HL-60 (cell line): ENCODE measurements around the gene LST1.

Experiments
- DNase-seq, 2 experiments: peaks; one replicate each; pipeline ENCODE4 v3.0.0-alpha.2; 2010 to 2020; ENCODE audit warnings: low read depth in 1 of 2, low spot score in 1 of 2
- H3K27ac ChIP-seq: fragments of 250-450 bp; sonication (Bioruptor Pico); replicated peaks from 2 replicates; pipeline ENCODE4 v1.5.1; 2020; ENCODE audit warnings: mild to moderate bottlenecking, moderate library complexity
- H3K27me3 ChIP-seq: fragments of 250-450 bp; sonication (Bioruptor Pico); 2 replicates; pipeline ENCODE4 v1.5.1; 2021; ENCODE audit warnings: mild to moderate bottlenecking, moderate library complexity; ENCODE audit not compliant: insufficient read depth, poor library complexity, severe bottlenecking
- H3K4me3 ChIP-seq: replicated peaks from 2 replicates; pipeline ENCODE4 v1.5.1; 2011; ENCODE audit warnings: mild to moderate bottlenecking, control low read depth, low read length; ENCODE audit not compliant: insufficient read depth
- GABPA ChIP-seq: IDR thresholded peaks from 2 replicates; pipeline ENCODE4 v1.6.1; 2012; ENCODE audit warnings: low read depth
- POLR2AphosphoS5 ChIP-seq: IDR thresholded peaks from 2 replicates; pipeline ENCODE4 v1.6.1; 2012; ENCODE audit warnings: low read depth
- REST ChIP-seq: IDR thresholded peaks from 2 replicates; pipeline ENCODE4 v1.6.1; 2012; ENCODE audit warnings: low read depth; ENCODE audit not compliant: insufficient replicate concordance
- SPI1 ChIP-seq: IDR thresholded peaks from 2 replicates; pipeline ENCODE4 v1.6.1; 2012; ENCODE audit warnings: low read depth, mild to moderate bottlenecking, borderline replicate concordance
- TF ChIP-seq, protein P1 (sequence below): IDR thresholded peaks from one replicate; pipeline ENCODE4 v1.5.1; 2011; ENCODE audit warnings: low read length, control low read depth, inconsistent platforms; ENCODE audit not compliant: insufficient read depth

LST1 gene

DNA sequence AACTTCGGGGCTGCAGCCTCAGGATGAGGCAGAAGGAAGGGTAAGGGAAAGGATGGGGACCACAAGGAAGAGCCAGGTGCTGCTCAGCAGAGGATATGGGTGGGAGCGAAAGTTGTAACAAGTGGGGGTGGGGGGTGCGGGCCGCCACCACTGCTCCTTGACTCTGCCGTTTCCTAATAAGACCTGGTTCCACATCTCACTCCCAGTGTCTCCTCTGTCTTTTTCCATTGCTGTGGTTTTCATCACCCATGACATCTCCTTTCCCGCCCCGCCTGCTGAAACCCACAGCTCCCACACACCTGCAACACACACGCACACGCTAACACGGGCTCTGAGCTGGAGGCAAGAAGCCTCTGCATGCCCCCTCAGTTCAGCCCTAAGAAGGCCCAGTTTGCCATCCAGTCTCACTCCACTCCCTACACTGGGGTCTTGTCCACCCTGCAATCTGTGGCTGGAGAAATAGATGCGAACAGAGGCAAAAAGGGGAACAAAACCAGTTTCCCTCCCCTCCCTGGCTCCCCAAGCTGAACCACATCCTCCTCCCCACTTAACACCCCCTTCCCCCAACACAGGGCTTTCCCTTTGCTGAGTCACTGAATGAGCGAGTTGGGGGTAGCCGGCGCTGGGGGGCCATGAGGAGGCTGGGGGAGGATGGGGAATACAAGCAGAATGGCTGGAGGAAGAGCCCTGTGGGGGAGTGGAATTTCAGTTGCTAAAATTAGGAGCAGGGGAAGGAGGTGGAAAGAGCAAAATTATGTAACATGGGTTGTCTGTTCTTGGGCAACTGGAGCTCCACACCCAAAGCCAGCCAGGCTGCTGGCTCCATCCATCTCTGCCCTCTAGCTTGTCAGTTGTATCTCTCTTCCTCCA, 27.2 kb upstream of the LST1 start:
- H3K27ac ChIP-seq = peak overlapping the region; percentile 92
- DNase-seq = peak; percentile 98 to 99
- H3K4me3 ChIP-seq = peak overlapping the region; percentile 17
- no peaks in the 10 kb centered on the region for H3K27me3 ChIP-seq
- TF ChIP-seq POLR2AphosphoS5 (peak; percentile 96), SPI1 (peak; percentile 65; the same call in 1 of the 2 replicates), GABPA (no peak; the same call in 1 of the 2 replicates), REST (no peak)

GRCh38 chr6:31559606-31559957, 26.5 kb upstream of the LST1 start:
- no peak for TF ChIP-seq GABPA
- TF ChIP-seq, protein P1, sequence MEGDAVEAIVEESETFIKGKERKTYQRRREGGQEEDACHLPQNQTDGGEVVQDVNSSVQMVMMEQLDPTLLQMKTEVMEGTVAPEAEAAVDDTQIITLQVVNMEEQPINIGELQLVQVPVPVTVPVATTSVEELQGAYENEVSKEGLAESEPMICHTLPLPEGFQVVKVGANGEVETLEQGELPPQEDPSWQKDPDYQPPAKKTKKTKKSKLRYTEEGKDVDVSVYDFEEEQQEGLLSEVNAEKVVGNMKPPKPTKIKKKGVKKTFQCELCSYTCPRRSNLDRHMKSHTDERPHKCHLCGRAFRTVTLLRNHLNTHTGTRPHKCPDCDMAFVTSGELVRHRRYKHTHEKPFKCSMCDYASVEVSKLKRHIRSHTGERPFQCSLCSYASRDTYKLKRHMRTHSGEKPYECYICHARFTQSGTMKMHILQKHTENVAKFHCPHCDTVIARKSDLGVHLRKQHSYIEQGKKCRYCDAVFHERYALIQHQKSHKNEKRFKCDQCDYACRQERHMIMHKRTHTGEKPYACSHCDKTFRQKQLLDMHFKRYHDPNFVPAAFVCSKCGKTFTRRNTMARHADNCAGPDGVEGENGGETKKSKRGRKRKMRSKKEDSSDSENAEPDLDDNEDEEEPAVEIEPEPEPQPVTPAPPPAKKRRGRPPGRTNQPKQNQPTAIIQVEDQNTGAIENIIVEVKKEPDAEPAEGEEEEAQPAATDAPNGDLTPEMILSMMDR = no peak
- no peak for DNase-seq
- Histone ChIP-seq H3K4me3 (peak overlapping the region; percentile 17), H3K27ac (peak overlapping the region; percentile 92), H3K27me3 (no peaks in the 10 kb centered on the region)

GRCh38 chr6:31559958-31560696, 25.9 kb upstream of the LST1 start:
- Histone ChIP-seq H3K4me3 (no peak overlapping the region), H3K27me3 (no peaks in the 10 kb centered on the region), H3K27ac (peak overlapping the region; percentile 92)
- TF ChIP-seq, protein P1 = no peak
- TF ChIP-seq SPI1 = peak; percentile 83
- peak; percentile 61; the same call in 1 of the 2 replicates for TF ChIP-seq POLR2AphosphoS5
- peak; percentile 94 to 96 for DNase-seq

GRCh38 chr6:31560697-31561058, 25.4 kb upstream of the LST1 start:
- Histone ChIP-seq H3K27me3 (no peaks in the 10 kb centered on the region), H3K27ac (peak overlapping the region; percentile 92), H3K4me3 (no peak overlapping the region)
- TF ChIP-seq GABPA = no peak
- TF ChIP-seq SPI1 = no peak
- no peak for TF ChIP-seq POLR2AphosphoS5
- no peak for TF ChIP-seq REST
- TF ChIP-seq, protein P1 = no peak
- DNase-seq = no peak
